ENCODE data around the gene PNO1.

DNA sequence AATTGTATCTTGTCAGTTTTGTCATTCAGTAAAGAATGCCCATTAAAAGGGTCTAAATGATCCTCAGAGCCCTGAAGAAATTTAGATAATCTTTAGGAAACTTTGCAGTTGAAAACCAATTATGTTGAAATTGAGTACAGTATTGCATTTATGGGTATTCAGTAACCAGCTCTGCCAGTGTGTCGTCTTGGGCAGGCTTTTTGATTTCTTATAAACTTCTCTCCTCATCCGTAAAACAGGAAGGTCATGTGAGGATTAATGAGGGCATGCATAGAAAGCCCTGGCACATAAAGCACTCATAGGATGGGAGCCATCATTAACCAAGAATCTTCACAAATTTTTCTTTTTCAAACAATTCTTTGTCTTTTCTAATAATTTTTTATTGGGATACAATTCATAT is 14.8 kb downstream of the PNO1 start:
- TF ChIP-seq, protein P1, sequence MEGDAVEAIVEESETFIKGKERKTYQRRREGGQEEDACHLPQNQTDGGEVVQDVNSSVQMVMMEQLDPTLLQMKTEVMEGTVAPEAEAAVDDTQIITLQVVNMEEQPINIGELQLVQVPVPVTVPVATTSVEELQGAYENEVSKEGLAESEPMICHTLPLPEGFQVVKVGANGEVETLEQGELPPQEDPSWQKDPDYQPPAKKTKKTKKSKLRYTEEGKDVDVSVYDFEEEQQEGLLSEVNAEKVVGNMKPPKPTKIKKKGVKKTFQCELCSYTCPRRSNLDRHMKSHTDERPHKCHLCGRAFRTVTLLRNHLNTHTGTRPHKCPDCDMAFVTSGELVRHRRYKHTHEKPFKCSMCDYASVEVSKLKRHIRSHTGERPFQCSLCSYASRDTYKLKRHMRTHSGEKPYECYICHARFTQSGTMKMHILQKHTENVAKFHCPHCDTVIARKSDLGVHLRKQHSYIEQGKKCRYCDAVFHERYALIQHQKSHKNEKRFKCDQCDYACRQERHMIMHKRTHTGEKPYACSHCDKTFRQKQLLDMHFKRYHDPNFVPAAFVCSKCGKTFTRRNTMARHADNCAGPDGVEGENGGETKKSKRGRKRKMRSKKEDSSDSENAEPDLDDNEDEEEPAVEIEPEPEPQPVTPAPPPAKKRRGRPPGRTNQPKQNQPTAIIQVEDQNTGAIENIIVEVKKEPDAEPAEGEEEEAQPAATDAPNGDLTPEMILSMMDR (IDR thresholded peaks at IDR 0.05), result no peak
- TF ChIP-seq ZFX (IDR thresholded peaks at IDR 0.05; ENCODE audit: borderline replicate concordance), result no peak
